Limb (tissue), 2 donors: ENCODE data around the gene MRTFA.
"Not testable (repeated sequence)": the region's sequence is repeated elsewhere in the genome, so short reads cannot be mapped to it uniquely, and the experiment has no call there.

ENCODE experiments used
- DNase-seq, 2 donors: peaks; one replicate each; pipeline ENCODE4 v3.0.0-alpha.2; 2016; ENCODE audit errors: extremely low spot score in 2 of 2

MRTFA gene

DNA sequence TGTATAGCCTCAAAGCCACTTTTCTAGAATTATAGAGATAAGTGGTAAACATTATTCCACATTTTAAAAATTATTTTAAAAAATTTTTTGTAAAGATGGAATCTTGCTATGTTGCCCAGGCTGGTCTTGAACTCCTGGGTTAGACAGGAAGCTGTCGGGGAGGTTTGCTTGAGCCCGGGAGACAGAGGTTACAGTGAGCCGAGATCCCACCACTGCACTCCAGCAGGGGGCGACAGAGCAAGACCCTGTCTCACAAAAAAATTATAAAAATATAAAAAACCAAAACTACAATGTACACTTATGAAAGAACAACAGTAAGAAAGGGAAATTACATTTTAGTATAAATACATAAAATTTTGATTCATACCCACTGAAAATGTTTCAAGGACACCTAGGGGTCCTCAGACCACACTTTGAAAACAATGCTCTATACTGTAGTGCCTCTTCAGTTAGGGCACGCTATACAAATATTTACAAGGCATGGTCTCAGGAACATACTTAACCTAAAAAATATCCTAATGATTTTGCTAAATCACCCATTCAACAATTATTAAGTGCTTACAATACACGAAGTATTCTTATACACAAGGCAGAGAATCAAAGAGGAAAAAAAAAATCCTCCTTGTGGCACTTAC lies 111.2 kb downstream of the MRTFA start:
- peak; percentile 51 to 66 for DNase-seq

- DNase-seq = no peak
Observed at GRCh38 chr22:40524392-40525249, 111.9 kb downstream of the MRTFA start.

- DNase-seq = no peak
Observed at GRCh38 chr22:40522141-40522540, 114.4 kb downstream of the MRTFA start.

- no peak for DNase-seq
Observed at GRCh38 chr22:40521046-40521445, 115.5 kb downstream of the MRTFA start.

- DNase-seq = no peak
Observed at GRCh38 chr22:40520562-40520961, 116.0 kb downstream of the MRTFA start.

- DNase-seq = no peak
Observed at GRCh38 chr22:40519948-40520331, 116.6 kb downstream of the MRTFA start.

- DNase-seq = no peak
Observed at GRCh38 chr22:40519284-40519947, 117.1 kb downstream of the MRTFA start.

DNA sequence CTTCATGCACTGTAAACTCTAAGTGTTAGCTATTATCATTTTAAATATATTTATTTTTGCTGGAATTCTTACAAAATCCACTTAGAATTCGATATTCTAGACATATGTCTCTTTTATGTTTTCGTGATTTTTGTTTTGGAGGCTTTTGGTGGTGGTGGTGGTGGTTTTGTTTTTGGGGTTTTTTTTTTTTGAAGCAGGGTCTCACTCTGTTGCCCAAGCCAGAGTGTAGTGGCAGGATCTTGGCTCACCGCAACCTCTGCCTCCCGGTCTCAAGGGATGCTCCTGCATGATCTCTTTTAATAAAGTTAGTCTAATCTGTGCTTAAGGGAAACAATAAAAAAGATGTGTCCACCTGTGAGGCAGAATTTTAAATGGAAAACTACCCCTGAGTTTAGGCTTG lies 117.7 kb downstream of the MRTFA start:
- no peak for DNase-seq

DNA sequence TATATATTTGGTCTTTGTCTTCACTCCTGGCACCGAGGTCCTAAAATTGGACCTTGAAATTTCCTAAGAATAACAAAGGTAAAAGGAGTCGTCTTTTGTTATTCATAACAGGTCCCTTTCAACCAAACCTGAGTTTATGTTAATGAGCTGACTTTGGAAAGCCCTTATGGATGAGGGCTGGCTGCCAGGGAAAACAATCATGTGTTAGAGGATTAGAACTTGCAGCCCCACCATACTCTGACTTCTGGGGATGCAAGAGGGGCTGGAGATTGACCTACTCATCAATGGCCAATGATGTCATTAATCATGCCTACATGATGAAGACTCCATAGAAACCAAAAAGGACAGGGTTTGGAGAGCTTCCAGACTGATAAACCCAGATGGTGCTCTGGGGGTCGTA lies 118.9 kb downstream of the MRTFA start:
- DNase-seq = no peak

- no peak for DNase-seq
Observed at GRCh38 chr22:40516416-40516815, 120.1 kb downstream of the MRTFA start.

GRCh38 chr22:40512426-40513136 lies 123.9 kb downstream of the MRTFA start:
- no peak for DNase-seq

GRCh38 chr22:40511604-40512003 lies 124.9 kb downstream of the MRTFA start:
- DNase-seq = no peak

DNA sequence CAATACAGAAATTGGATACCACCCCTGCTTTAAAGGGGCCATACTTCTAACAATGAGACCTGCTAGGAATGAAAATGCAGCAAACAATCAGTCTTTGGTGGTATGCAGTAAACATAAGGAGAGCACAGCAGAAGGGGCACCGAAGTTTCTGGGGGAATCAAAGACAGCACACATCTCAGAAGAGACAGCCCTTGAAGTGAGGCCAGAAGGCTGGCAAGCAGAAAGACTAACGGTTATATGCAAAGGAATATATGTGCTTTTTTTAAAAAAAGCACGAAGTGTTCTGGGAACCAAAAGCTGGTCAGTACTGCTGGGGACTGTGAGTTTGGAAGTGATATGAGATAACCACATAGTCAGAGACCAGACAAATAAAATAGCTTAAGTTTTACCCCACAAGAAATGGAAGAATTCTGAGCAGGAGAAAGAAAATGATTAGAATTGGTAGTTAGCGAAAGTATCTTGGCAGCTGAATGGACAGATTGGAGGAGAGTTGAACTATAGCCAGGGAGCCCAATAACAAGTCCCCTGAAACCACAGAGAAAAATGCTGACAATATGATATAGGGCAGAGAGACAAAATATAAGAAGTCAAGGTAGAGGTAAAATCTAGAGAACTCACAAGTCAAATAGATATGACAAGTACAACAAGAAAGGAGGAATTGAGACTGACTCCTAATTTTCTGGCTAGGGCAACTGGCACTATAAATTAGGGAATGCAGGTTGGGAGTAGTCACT lies 125.7 kb downstream of the MRTFA start:
- DNase-seq = no peak

- peak in 1 of 2 donors; percentile 43 for DNase-seq
Observed at GRCh38 chr22:40509401-40510134, 127.0 kb downstream of the MRTFA start.

DNA sequence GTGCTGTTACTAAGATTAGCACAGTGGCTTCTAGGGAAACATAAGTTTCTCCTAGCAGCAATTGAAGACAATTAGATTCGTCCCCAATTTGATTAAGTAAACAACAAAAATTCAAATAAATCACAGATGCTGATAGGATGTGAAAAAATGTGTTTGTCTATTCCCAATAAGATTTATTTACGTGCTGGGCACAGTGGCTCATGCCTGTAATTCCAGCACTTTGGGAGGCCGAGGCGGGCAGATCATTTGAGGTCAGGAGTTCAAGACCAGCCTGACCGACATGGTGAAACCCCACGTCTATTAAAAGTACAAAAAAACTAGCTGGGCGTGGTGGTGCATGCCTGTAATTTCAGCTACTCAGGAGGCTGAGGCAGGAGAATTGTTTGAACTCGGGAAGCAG lies 128.5 kb downstream of the MRTFA start:
- not testable (repeated sequence) for DNase-seq

GRCh38 chr22:40507491-40507890 lies 129.0 kb downstream of the MRTFA start:
- DNase-seq = no peak

- no peak for DNase-seq
Observed at GRCh38 chr22:40506762-40507161, 129.8 kb downstream of the MRTFA start.

DNA sequence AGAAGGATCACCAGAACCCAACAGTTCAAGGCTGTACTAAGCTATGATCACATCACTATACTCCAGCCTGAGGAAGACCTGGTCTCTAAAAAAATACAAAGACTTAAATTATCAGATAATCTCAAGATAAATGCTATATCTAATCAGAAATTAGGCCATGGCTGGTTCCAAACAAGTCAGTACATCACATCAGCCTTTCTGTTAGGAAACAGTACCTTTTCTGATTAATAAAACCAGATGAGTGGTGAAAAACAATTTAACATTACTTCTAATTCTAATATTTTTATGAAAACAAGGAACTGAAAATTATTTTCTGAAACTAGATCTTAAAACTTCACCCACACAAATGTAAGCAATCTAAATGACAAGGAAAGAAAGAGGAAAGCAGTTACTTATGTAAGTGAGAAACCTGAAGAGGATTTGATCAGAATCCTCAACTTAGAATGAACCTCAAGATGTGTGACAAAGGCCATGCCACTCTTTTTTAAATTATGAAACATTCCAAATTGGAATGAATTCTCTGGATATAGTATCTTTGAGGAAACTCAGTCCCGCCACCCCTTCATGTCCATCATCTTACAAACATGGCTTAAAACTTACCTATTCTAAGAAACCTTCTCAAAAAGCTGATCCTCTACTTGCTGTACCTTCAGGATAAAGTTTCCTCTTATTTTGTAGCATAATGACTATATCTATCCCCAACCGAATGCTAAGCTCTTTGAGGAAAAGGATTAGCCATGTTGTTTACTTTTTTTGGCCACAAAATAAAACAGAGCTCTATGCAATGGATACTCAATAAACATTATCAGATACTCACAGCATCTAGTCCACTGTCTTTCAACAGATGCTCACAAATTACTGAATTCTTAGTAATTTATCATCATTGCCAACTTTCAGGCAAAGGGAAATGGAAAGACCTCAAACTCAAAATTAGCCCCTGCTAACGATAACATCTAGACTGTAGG lies 132.0 kb downstream of the MRTFA start:
- DNase-seq = no peak

GRCh38 chr22:40502919-40503318 lies 133.6 kb downstream of the MRTFA start:
- DNase-seq = no peak
